GM12878 (cell line): ENCODE results near the gene SIPA1. TPM values are rescaled to one million over a fixed set of nuclear protein-coding genes. Genes with fewer than 3 reads are reported as not detected.

Experiments used
- ATAC-seq: fragments of 200-7000 bp; cut with Tn5 transposase; 3 replicates; pipeline ENCODE4 v1.9.1; 2020; ENCODE audit warnings: mild to moderate bottlenecking, moderate library complexity
- BruUV-seq: library from RNA; stranded (reverse); fragments of 400-500 nt; replicated peaks from 2 replicates; lab custom pipeline; 2021; lab: Mats Ljungman, UMichigan
- CTCF ChIA-PET: fragments of 300-600 bp; sonication (Branson Sonifier 250); formaldehyde crosslinking; extraction: SDS; loops from one replicate; lab custom pipeline; 2021; ENCODE audit warnings: inconsistent platforms; lab: Yijun Ruan, JAX
- POLR2A ChIA-PET: fragments of 350-600 bp; formaldehyde crosslinking; extraction: SDS; loops from one replicate; lab custom pipeline; 2021; ENCODE audit warnings: inconsistent platforms; lab: Charles Lee
- RAD21 ChIA-PET: fragments of 300-600 bp; sonication (Branson Sonifier 250); formaldehyde crosslinking; loops from one replicate; lab custom pipeline; 2023; ENCODE audit warnings: antibody characterized with exemption; ENCODE audit not compliant: unreplicated experiment; lab: Charles Lee
- SMC1A ChIA-PET: fragments of 300-600 bp; sonication (Branson Sonifier 250); formaldehyde crosslinking; loops from one replicate; lab custom pipeline; 2023; ENCODE audit not compliant: unreplicated experiment, uncharacterized antibody; lab: Charles Lee
- DNase-seq: peaks from one replicate; pipeline ENCODE4 v3.0.0-alpha.2; 2011; ENCODE audit warnings: low read depth, low spot score
- FAIRE-seq: peaks from 3 replicates; lab custom pipeline; 2011; peaks lifted over from hg19 to GRCh38; lab: Jason Lieb, UNC
- H2AFZ ChIP-seq: 2 replicates; pipeline ENCODE4 v1.6.0; 2011; ENCODE audit warnings: low read depth, low read length, control low read depth; ENCODE audit not compliant: control insufficient read depth
- H3K27ac ChIP-seq: 2 replicates; pipeline ENCODE4 v1.5.1; 2011; ENCODE audit warnings: control low read depth; ENCODE audit not compliant: control insufficient read depth, insufficient read depth
- H3K27me3 ChIP-seq, 2 experiments: replicated peaks in 1 of 2; 2 replicates each; pipeline versions ENCODE4 v1.6.0 to v1.6.1; 2011; ENCODE audit warnings: low read length in 1 of 2; ENCODE audit not compliant: control insufficient read depth in 2 of 2, insufficient read depth in 2 of 2
- H3K36me3 ChIP-seq, 2 experiments: 2 replicates each; pipeline ENCODE4 v1.5.1; 2011; ENCODE audit warnings: low read length in 1 of 2; ENCODE audit not compliant: control insufficient read depth in 2 of 2, insufficient read depth in 2 of 2
- H3K4me1 ChIP-seq: 2 replicates; pipeline ENCODE4 v1.6.1; 2011; ENCODE audit warnings: mild to moderate bottlenecking, low read length, moderate library complexity, mixed read lengths; ENCODE audit not compliant: control insufficient read depth, insufficient read depth
- H3K4me2 ChIP-seq: 2 replicates; pipeline ENCODE4 v1.6.0; 2011; ENCODE audit warnings: control low read depth; ENCODE audit not compliant: control insufficient read depth, insufficient read depth
- H3K4me3 ChIP-seq: fragments of 200-600 bp; sonication (generic); 2 replicates; pipeline ENCODE4 v1.5.1; 2016
- H3K79me2 ChIP-seq: 2 replicates; pipeline ENCODE4 v1.6.0; 2011; ENCODE audit warnings: low read length; ENCODE audit not compliant: control insufficient read depth, insufficient read depth
- H3K9ac ChIP-seq: 2 replicates; pipeline ENCODE4 v1.8.0; 2011; ENCODE audit warnings: low read length, control low read depth, mixed read lengths; ENCODE audit not compliant: control insufficient read depth, insufficient read depth
- H3K9me3 ChIP-seq: replicated peaks from 3 replicates; pipeline ENCODE4 v1.5.1; 2011; ENCODE audit warnings: mild to moderate bottlenecking, low read length; ENCODE audit not compliant: control insufficient read depth, insufficient read depth
- H4K20me1 ChIP-seq: 2 replicates; pipeline ENCODE4 v1.6.0; 2011; ENCODE audit not compliant: control insufficient read depth, insufficient read depth
- CBX3 ChIP-seq: fragments of 200-600 bp; sonication (generic); IDR thresholded peaks from 2 replicates; pipeline ENCODE4 v1.6.1; 2016; ENCODE audit warnings: low read depth, borderline replicate concordance
- JUNB ChIP-seq: IDR thresholded peaks from 2 replicates; pipeline ENCODE4 v1.6.1; 2016; ENCODE audit warnings: antibody characterized with exemption, mild to moderate bottlenecking
- PKNOX1 ChIP-seq: fragments of 450-650 bp; IDR thresholded peaks from 2 replicates; pipeline ENCODE4 v1.6.1; 2016; ENCODE audit warnings: mild to moderate bottlenecking
- PRDM15 ChIP-seq: fragments of 450-650 bp; formaldehyde crosslinking; IDR thresholded peaks from 2 replicates; pipeline ENCODE4 v1.4.0; 2020; ENCODE audit warnings: mild to moderate bottlenecking, moderate library complexity
- SPI1 ChIP-seq: IDR thresholded peaks from 2 replicates; pipeline ENCODE4 v1.6.1; 2011; ENCODE audit warnings: low read depth, mild to moderate bottlenecking, low read length, moderate library complexity, borderline replicate concordance; ENCODE audit not compliant: insufficient read depth
- STAT1 ChIP-seq: fragments of 450-650 bp; conservative IDR thresholded peaks from 2 replicates; pipeline ENCODE4 v1.6.1; 2014; ENCODE audit warnings: antibody characterized with exemption, mild to moderate bottlenecking
- USF1 ChIP-seq: IDR thresholded peaks from 2 replicates; pipeline ENCODE4 v1.6.1; 2011; ENCODE audit warnings: borderline replicate concordance, low read depth, mild to moderate bottlenecking, moderate library complexity, mixed read lengths, low read length; ENCODE audit not compliant: insufficient read depth; ENCODE audit errors: extremely low read length
- YY1 ChIP-seq: IDR thresholded peaks from 2 replicates; pipeline ENCODE4 v1.6.1; 2011; ENCODE audit warnings: low read depth, mild to moderate bottlenecking, low read length
- WGBS: methylation state at CpG from one replicate; pipeline ENCODE4 v1.1.6; 2016; ENCODE audit warnings: low lambda C conversion rate; ENCODE audit not compliant: insufficient replicate concordance, insufficient coverage; ENCODE audit errors: missing lambda C conversion rate; 5-methylcytosine and 5-hydroxymethylcytosine counted together
- in situ Hi-C: fragments of 300-500 bp; cut with MboI; formaldehyde crosslinking; loops from 9 replicates; pipeline ENCODE4 v1.14.3; 2018; ENCODE audit warnings: mixed read lengths
- intact Hi-C: fragments of 100-400 bp; cut with micrococcal nuclease; formaldehyde crosslinking; loops from one replicate; pipeline ENCODE4 v1.14.2; 2022; ENCODE audit not compliant: unreplicated experiment
- polyA plus RNA-seq, 11 experiments: library from polyadenylated mRNA; depleted of rRNA in 4 of 11; unstranded in 6 of 11; stranded (reverse) in 5 of 11; fragments of >200 nt; fragmentation: Nextera tagmentation in 4 of 11; fragmentation: Illumina TruSeq in 1 of 11; extraction: Ambion mirVana in 4 of 11; extraction: Trizol in 1 of 11; gene quantifications; 1 replicate in 1 of 11; 2 replicates in 10 of 11; pipeline versions ENCODE4 v1.2.1 to v1.2.3, GENCODE V29; 2011 to 2016; ENCODE audit warnings: inconsistent platforms in 2 of 11, missing spikeins in 2 of 11, low read depth in 1 of 11
- total RNA-seq, 4 experiments: library from RNA; depleted of rRNA in 3 of 4; stranded (reverse); fragments of >200 nt in 3 of 4; fragmentation: Illumina TruSeq in 1 of 4; extraction: Trizol in 1 of 4; gene quantifications; 2 replicates each; pipeline versions ENCODE4 v1.2.1 to v1.2.3, GENCODE V29; 2013 to 2021

SIPA1 gene
- total and polyA plus RNA-seq, 10 of the 15 experiments (the other 5 are each of a cell fraction or from before 2014, with no cell fraction given): 1.0 to 139 (median 33.4) TPM

GRCh38 chr11:65696802-65697552 lies 59.1 kb downstream of the SIPA1 start:
- in situ Hi-C loops: no loop called here
- 10% methylated on average over 5 of the region's 5 CpGs for WGBS

More at GRCh38 chr11:65696802-65697552, 59.1 kb downstream of the SIPA1 start:
- no peaks in the 10 kb centered on the region for H3K4me1 ChIP-seq
- no peak for FAIRE-seq
- no peak overlapping the region for H2AFZ ChIP-seq
- H3K27ac ChIP-seq: no peak overlapping the region
- BruUV-seq: no TSS peak
- POLR2A ChIA-PET: interaction anchor here (0.7 kb wide), 1 partner anchor 93 kb away, joined by 6 read pairs; no protein-coding TSS in a partner anchor
- RAD21 ChIA-PET: no interaction called here
- no peaks in the 10 kb centered on the region for H3K79me2 ChIP-seq
- no peaks in the 10 kb centered on the region for H3K9me3 ChIP-seq
- intact Hi-C loops: no loop called here
- no peaks in the 10 kb centered on the region for H3K36me3 ChIP-seq
- TF ChIP-seq YY1 (no peak), USF1 (no peak), PRDM15 (CRISPR knock-in tag) (no peak), PKNOX1 (no peak), SPI1 (no peak), STAT1 (no peak), CBX3 (no peak), JUNB (no peak)
- SMC1A ChIA-PET: no interaction called here
- H3K4me3 ChIP-seq: no peak overlapping the region
- CTCF ChIA-PET: no interaction called here
- H3K4me2 ChIP-seq: no peak overlapping the region
- no peak for DNase-seq
- no peaks in the 10 kb centered on the region for H3K27me3 ChIP-seq
- ATAC-seq: no peak
- no peaks in the 10 kb centered on the region for H4K20me1 ChIP-seq
- no peak overlapping the region for H3K9ac ChIP-seq
